CD4-positive, alpha-beta T cell treated with Interleukin-15 for 1 hour (primary cell): Measurements from ENCODE around the gene CPNE6.

Source experiments
- DNase-seq: peaks from one replicate; pipeline ENCODE4 v3.0.0-alpha.2; 2020

CPNE6 gene

GRCh38 chr14:24055971-24056799, 15.2 kb upstream of the CPNE6 start:
- no peak for DNase-seq

- DNase-seq: no peak
Observed at GRCh38 chr14:24056800-24057184, 14.6 kb upstream of the CPNE6 start.

GRCh38 chr14:24057271-24057670, 14.1 kb upstream of the CPNE6 start:
- no peak for DNase-seq

GRCh38 chr14:24057867-24058259, 13.5 kb upstream of the CPNE6 start:
- no peak for DNase-seq

GRCh38 chr14:24058260-24058950, 13.0 kb upstream of the CPNE6 start:
- peak; percentile 48 for DNase-seq

GRCh38 chr14:24058951-24059475, 12.3 kb upstream of the CPNE6 start:
- DNase-seq: no peak

GRCh38 chr14:24059841-24060388, 11.4 kb upstream of the CPNE6 start:
- no peak for DNase-seq

- DNase-seq: no peak
Observed at GRCh38 chr14:24060443-24060842, 10.9 kb upstream of the CPNE6 start.

- DNase-seq: no peak
Observed at GRCh38 chr14:24060984-24061913, 10.1 kb upstream of the CPNE6 start.

GRCh38 chr14:24062216-24062980, 9.0 kb upstream of the CPNE6 start:
- DNase-seq: no peak

GRCh38 chr14:24063263-24063836, 8.0 kb upstream of the CPNE6 start:
- no peak for DNase-seq

GRCh38 chr14:24064091-24064795, 7.1 kb upstream of the CPNE6 start:
- DNase-seq: no peak

GRCh38 chr14:24064856-24065255, 6.5 kb upstream of the CPNE6 start:
- DNase-seq: no peak

GRCh38 chr14:24065408-24065807, 6.0 kb upstream of the CPNE6 start:
- no peak for DNase-seq

- DNase-seq: no peak
Observed at GRCh38 chr14:24066496-24067132, 4.7 kb upstream of the CPNE6 start.

- DNase-seq: no peak
Observed at GRCh38 chr14:24067133-24068082, 4.0 kb upstream of the CPNE6 start.

GRCh38 chr14:24068711-24069410, 2.5 kb upstream of the CPNE6 start:
- DNase-seq: no peak

GRCh38 chr14:24069411-24069735, 2.0 kb upstream of the CPNE6 start:
- no peak for DNase-seq
